Smooth muscle cell (in vitro differentiated cells): ENCODE data around the gene WDR70. TPM values are rescaled to one million over a fixed set of nuclear protein-coding genes. Genes with fewer than 3 reads are reported as not detected.
"Not testable (repeated sequence)": the region's sequence is repeated elsewhere in the genome, so short reads cannot be mapped to it uniquely, and the experiment has no call there.

Source experiments
- DNase-seq: peaks from one replicate; lab custom pipeline; 2025; ENCODE audit not compliant: unreplicated experiment; lab: John Stamatoyannopoulos, UW
- H2AFZ ChIP-seq: fragments of 200-600 bp; sonication (generic); 2 replicates; pipeline ENCODE4 v1.6.0; 2016; ENCODE audit warnings: antibody characterized with exemption, low read depth, mild to moderate bottlenecking
- H3F3A ChIP-seq: fragments of 200-600 bp; sonication (generic); 2 replicates; pipeline ENCODE4 v1.6.0; 2017; ENCODE audit warnings: antibody characterized with exemption, low read depth
- H3K27ac ChIP-seq: fragments of 200-600 bp; sonication (generic); 2 replicates; pipeline ENCODE4 v1.5.1; 2016; ENCODE audit warnings: low read depth, mild to moderate bottlenecking
- H3K27me3 ChIP-seq: fragments of 200-600 bp; sonication (generic); 2 replicates; pipeline ENCODE4 v1.6.1; 2016; ENCODE audit warnings: low read depth, mild to moderate bottlenecking
- H3K36me3 ChIP-seq: fragments of 200-600 bp; sonication (generic); 2 replicates; pipeline ENCODE4 v1.5.1; 2016; ENCODE audit warnings: low read depth
- H3K4me1 ChIP-seq: fragments of 200-600 bp; sonication (generic); 2 replicates; pipeline ENCODE4 v1.5.1; 2016; ENCODE audit warnings: low read depth
- H3K4me2 ChIP-seq: fragments of 200-600 bp; sonication (generic); 2 replicates; pipeline ENCODE4 v1.6.0; 2016; ENCODE audit warnings: mild to moderate bottlenecking
- H3K4me3 ChIP-seq: fragments of 200-600 bp; sonication (generic); 2 replicates; pipeline ENCODE4 v1.5.1; 2016; ENCODE audit warnings: mild to moderate bottlenecking
- H3K79me2 ChIP-seq: fragments of 200-600 bp; sonication (generic); 2 replicates; pipeline ENCODE4 v1.6.0; 2016; ENCODE audit warnings: low read depth, mild to moderate bottlenecking
- H3K9ac ChIP-seq: fragments of 200-600 bp; sonication (generic); 2 replicates; pipeline ENCODE4 v1.6.0; 2016; ENCODE audit warnings: low read depth
- H3K9me3 ChIP-seq: fragments of 200-600 bp; sonication (generic); replicated peaks from 2 replicates; pipeline ENCODE4 v1.5.1; 2016; ENCODE audit warnings: low read depth
- H4K20me1 ChIP-seq: fragments of 200-600 bp; sonication (generic); 2 replicates; pipeline ENCODE4 v1.6.0; 2016; ENCODE audit warnings: low read depth
- CTCF ChIP-seq: fragments of 200-600 bp; sonication (generic); IDR thresholded peaks from 2 replicates; pipeline ENCODE4 v1.5.1; 2017; ENCODE audit warnings: borderline replicate concordance, mild to moderate bottlenecking, antibody characterized with exemption; ENCODE audit not compliant: insufficient read depth, poor library complexity, severe bottlenecking
- WGBS: methylation state at CpG from one replicate; pipeline ENCODE4 v1.1.7; 2016; ENCODE audit warnings: low lambda C conversion rate; 5-methylcytosine and 5-hydroxymethylcytosine counted together
- polyA plus RNA-seq: library from polyadenylated mRNA; unstranded; fragments of >200 nt; fragmentation: Nextera tagmentation; extraction: Ambion mirVana; gene quantifications from 2 replicates; pipeline ENCODE4 v1.2.1, GENCODE V29; 2016
- total RNA-seq: library from RNA; depleted of rRNA; stranded (reverse); fragments of >200 nt; gene quantifications from 2 replicates; pipeline ENCODE4 v1.2.3, GENCODE V29; 2014

The WDR70 gene
- total and polyA plus RNA-seq, 2 experiments from 2014 or later, result 17.8 to 28.7 TPM

- H3K4me2 ChIP-seq, result peak within 1 kb of the TSS; percentile 96
- H3K27me3 ChIP-seq, result no peaks in the 10 kb centered on the region
- WGBS, result 2% methylated on average over 48 of the region's 49 CpGs
- H3K9ac ChIP-seq, result peak within 1 kb of the TSS; percentile 80
- H3K79me2 ChIP-seq, result peaks cover 46% of the 10 kb centered on the region
- H3K9me3 ChIP-seq, result no peaks in the 10 kb centered on the region
- H4K20me1 ChIP-seq, result peaks cover under 1% of the 10 kb centered on the region
- H3K4me1 ChIP-seq, result peaks cover 11% of the 10 kb centered on the region
- peaks cover 4% of the 10 kb centered on the region for H3F3A ChIP-seq
- no peaks in the 10 kb centered on the region for H3K36me3 ChIP-seq
- peak within 1 kb of the TSS; percentile 82 for H2AFZ ChIP-seq
- DNase-seq, result peak; percentile 57
- H3K4me3 ChIP-seq, result peak within 1 kb of the TSS; percentile 81
- H3K27ac ChIP-seq, result peak within 1 kb of the TSS; percentile 49
- no peak for TF ChIP-seq CTCF
Observed at GRCh38 chr5:37370864-37371726, 8.0 kb upstream of the WDR70 start, which contains the start of gene NUP155. TSS of gene NUP155 (minus strand) at chr5:37371106. CDS start at chr5:37370977, 129 bp downstream.

- Histone ChIP-seq H3K27me3 (no peaks in the 10 kb centered on the region), H3K27ac (no peak overlapping the region), H3K4me3 (no peak overlapping the region), H4K20me1 (no peaks in the 10 kb centered on the region), H3F3A (peaks cover 4% of the 10 kb centered on the region), H3K4me1 (peaks cover 5% of the 10 kb centered on the region), H3K9ac (no peak overlapping the region), H3K36me3 (no peaks in the 10 kb centered on the region), H3K4me2 (no peak overlapping the region), H3K9me3 (no peaks in the 10 kb centered on the region), H2AFZ (no peak overlapping the region), H3K79me2 (peaks cover 12% of the 10 kb centered on the region)
- DNase-seq, result no peak
- no peak for TF ChIP-seq CTCF
- WGBS, result 92% methylated on average over 3 of the region's 3 CpGs
Observed at GRCh38 chr5:37375091-37375490, 4.0 kb upstream of the WDR70 start.

- not testable (repeated sequence) for H3F3A ChIP-seq, H3K9me3 ChIP-seq, H3K36me3 ChIP-seq, H3K4me3 ChIP-seq, DNase-seq, H2AFZ ChIP-seq, H3K4me2 ChIP-seq, H3K4me1 ChIP-seq, H3K79me2 ChIP-seq, H3K27ac ChIP-seq, H3K27me3 ChIP-seq, H4K20me1 ChIP-seq, H3K9ac ChIP-seq
- WGBS, result 99% methylated on average over 12 of the region's 12 CpGs
Observed at GRCh38 chr5:37378066-37378465, 1.1 kb upstream of the WDR70 start.

- H3K9ac ChIP-seq, result no peak overlapping the region
- 98% methylated on average over 3 of the region's 3 CpGs for WGBS
- no peak overlapping the region for H3K27ac ChIP-seq
Observed at GRCh38 chr5:37391591-37391990, 12.5 kb downstream of the WDR70 start.

More at GRCh38 chr5:37391591-37391990, 12.5 kb downstream of the WDR70 start:
- no peak for DNase-seq
- no peaks in the 10 kb centered on the region for H3F3A ChIP-seq
- no peaks in the 10 kb centered on the region for H3K27me3 ChIP-seq
- no peak overlapping the region for H3K4me3 ChIP-seq
- H3K4me1 ChIP-seq, result no peaks in the 10 kb centered on the region
- no peak overlapping the region for H3K4me2 ChIP-seq
- H4K20me1 ChIP-seq, result no peaks in the 10 kb centered on the region
- H3K79me2 ChIP-seq, result peaks cover 2% of the 10 kb centered on the region
- TF ChIP-seq CTCF, result no peak
- H3K36me3 ChIP-seq, result peaks cover 11% of the 10 kb centered on the region
- H2AFZ ChIP-seq, result no peak overlapping the region
- no peaks in the 10 kb centered on the region for H3K9me3 ChIP-seq
